H1 (cell line): ENCODE data around the gene RAD52. TPM values are rescaled to one million over a fixed set of nuclear protein-coding genes. Genes with fewer than 3 reads are reported as not detected.

Experiments used
- polyA plus RNA-seq, 7 experiments: library from polyadenylated mRNA; depleted of rRNA in 3 of 7; stranded (reverse) in 5 of 7; unstranded in 2 of 7; fragments of >200 nt in 5 of 7; fragments of 200-250 nt in 2 of 7; gene quantifications; 1 replicate in 5 of 7; 2 replicates in 1 of 7; 4 replicates in 1 of 7; pipeline versions ENCODE4 v1.2.1 to v1.2.3, GENCODE V29; 2011 to 2013; ENCODE audit warnings: missing spikeins in 2 of 7, mixed read lengths in 2 of 7
- total RNA-seq: library from RNA; stranded (reverse); fragmentation: NEBNext Ultra II Directional; extraction: Animal tissue kit (Norgen Biotek cat#: 25700); gene quantifications from 2 replicates; pipeline ENCODE4 v1.2.1, GENCODE V29; 2021

Gene RAD52
- total and polyA plus RNA-seq, 2 of the 8 experiments (the other 6 are each of a cell fraction or from before 2014, with no cell fraction given), result 12.5 to 14.3 TPM

Other genes with a start within 250 kb of the RAD52 start
- gene WNK1, start 197.1 kb downstream of the RAD52 start, total RNA-seq, result 151 and 157 TPM in 2 replicates
- 65.6 and 88.2 TPM in 2 replicates for gene WNK1, start 197.1 kb downstream of the RAD52 start, polyA plus RNA-seq (2011; rRNA removed)
- 43.3 and 45.7 TPM in 2 replicates for gene ERC1, start 41.5 kb upstream of the RAD52 start, total RNA-seq
- gene ERC1, start 41.5 kb upstream of the RAD52 start, polyA plus RNA-seq (2011; rRNA removed), result 6.4 and 7.8 TPM in 2 replicates